AG09309 (cell line): ENCODE data around the gene FXYD3.

Experiments
- DNase-seq: peaks from one replicate; pipeline ENCODE4 v3.0.0-alpha.2; 2010; ENCODE audit warnings: low read depth
- H3K4me3 ChIP-seq: 2 replicates; pipeline ENCODE4 v1.5.1; 2011; ENCODE audit warnings: mild to moderate bottlenecking, low read depth, low read length, moderate library complexity; ENCODE audit not compliant: control insufficient read depth
- CTCF ChIP-seq: IDR thresholded peaks from 2 replicates; pipeline ENCODE4 v1.5.1; 2011; ENCODE audit warnings: mild to moderate bottlenecking, low read depth, low read length, inconsistent platforms; ENCODE audit not compliant: insufficient read depth, control insufficient read depth; ENCODE audit errors: missing control alignments

FXYD3 gene

GRCh38 chr19:35140962-35141836 lies 25.6 kb downstream of the FXYD3 start:
- no peak for DNase-seq
- TF ChIP-seq CTCF, result peak; percentile 54
- no peak overlapping the region for H3K4me3 ChIP-seq

GRCh38 chr19:35141837-35142605 lies 26.4 kb downstream of the FXYD3 start:
- TF ChIP-seq CTCF, result no peak
- H3K4me3 ChIP-seq, result no peak overlapping the region
- DNase-seq, result no peak

GRCh38 chr19:35142606-35143230 lies 27.1 kb downstream of the FXYD3 start:
- no peak for DNase-seq
- peak; percentile 51 for TF ChIP-seq CTCF
- H3K4me3 ChIP-seq, result no peak overlapping the region

GRCh38 chr19:35143231-35143715 lies 27.6 kb downstream of the FXYD3 start, which contains the start of gene FXYD7:
FXYD7 (plus strand) TSS chr19:35143255; CDS start chr19:35143334, 79 bp downstream.
- DNase-seq, result no peak
- no peak for TF ChIP-seq CTCF
- H3K4me3 ChIP-seq, result no peak within 1 kb of the TSS

- no peak for DNase-seq
- no peak overlapping the region for H3K4me3 ChIP-seq
These were observed 28.2 kb downstream of the FXYD3 start for GRCh38 chr19:35143818-35144217.

More at GRCh38 chr19:35143818-35144217, 28.2 kb downstream of the FXYD3 start:
- no peak for TF ChIP-seq CTCF
